Liver (tissue), 9 donors: ENCODE data around the gene SIK2. TPM values are rescaled to one million over a fixed set of nuclear protein-coding genes. Genes with fewer than 3 reads are reported as not detected.
A peak's percentile ranks its signal among the peaks of the same experiment; 100 is the strongest.

Experiments
- DNase-seq: peaks from one replicate; pipeline ENCODE4 v3.0.0-alpha.2; 2017; ENCODE audit warnings: low spot score
- H3K27ac ChIP-seq, 2 donors: one replicate each; pipeline ENCODE4 v1.7.0; 2013; ENCODE audit warnings: inconsistent platforms in 2 of 2, low read length in 2 of 2, control low read depth in 1 of 2, low read depth in 1 of 2, mild to moderate bottlenecking in 1 of 2
- H3K27me3 ChIP-seq, 4 donors: one replicate each; pipeline versions ENCODE4 v1.6.1 to v1.7.0; 2013; ENCODE audit warnings: low read length in 3 of 4, inconsistent platforms in 1 of 4, mild to moderate bottlenecking in 1 of 4, moderate library complexity in 1 of 4; ENCODE audit not compliant: control insufficient read depth in 4 of 4, insufficient read depth in 4 of 4
- H3K36me3 ChIP-seq, 4 donors: one replicate each; pipeline versions ENCODE4 v1.6.1 to v1.7.0; 2013; ENCODE audit warnings: low read length in 3 of 4, mild to moderate bottlenecking in 3 of 4, low read depth in 1 of 4, moderate library complexity in 1 of 4; ENCODE audit not compliant: control insufficient read depth in 4 of 4, insufficient read depth in 3 of 4
- H3K4me1 ChIP-seq, 4 donors: one replicate each; pipeline versions ENCODE4 v1.6.1 to v1.7.0; 2013; ENCODE audit warnings: low read length in 3 of 4, mild to moderate bottlenecking in 3 of 4, moderate library complexity in 1 of 4; ENCODE audit not compliant: control insufficient read depth in 4 of 4, insufficient read depth in 4 of 4
- H3K4me3 ChIP-seq, 3 donors: one replicate each; pipeline versions ENCODE4 v1.6.1 to v1.7.0; 2013; ENCODE audit warnings: low read length in 3 of 3, control low read depth in 1 of 3, low read depth in 1 of 3, mild to moderate bottlenecking in 1 of 3
- H3K9ac ChIP-seq, 2 donors: one replicate each; pipeline ENCODE4 v1.7.0; 2013; ENCODE audit warnings: low read length in 2 of 2, mild to moderate bottlenecking in 2 of 2, moderate library complexity in 2 of 2, control low read depth in 1 of 2, low read depth in 1 of 2
- H3K9me3 ChIP-seq, 4 donors: one replicate each; pipeline versions ENCODE4 v1.6.1 to v1.7.0; 2013; ENCODE audit warnings: low read length in 3 of 4; ENCODE audit not compliant: control insufficient read depth in 4 of 4
- CTCF ChIP-seq: fragments of 150-350 bp; IDR thresholded peaks from 2 replicates; pipeline ENCODE4 v1.5.1; 2017; ENCODE audit warnings: improper control_type of control experiment, low read depth, low read length; ENCODE audit not compliant: missing input control
- EGR1 ChIP-seq, 2 donors: IDR thresholded peaks; 2 replicates each; pipeline ENCODE4 v1.6.1; 2016 to 2018; ENCODE audit warnings: antibody characterized with exemption in 2 of 2, low read depth in 2 of 2
- FOXA1 ChIP-seq: IDR thresholded peaks from 2 replicates; pipeline ENCODE4 v1.6.1; 2016; ENCODE audit warnings: antibody characterized with exemption
- FOXA2 ChIP-seq: IDR thresholded peaks from 2 replicates; pipeline ENCODE4 v1.6.1; 2016; ENCODE audit warnings: antibody characterized with exemption
- GABPA ChIP-seq, 2 donors: IDR thresholded peaks in 1 of 2; conservative IDR thresholded peaks in 1 of 2; 2 replicates each; pipeline ENCODE4 v1.6.1; 2016; ENCODE audit warnings: antibody characterized with exemption in 2 of 2, mild to moderate bottlenecking in 1 of 2, moderate library complexity in 1 of 2
- HNF4A ChIP-seq, 2 donors: conservative IDR thresholded peaks; 2 replicates each; pipeline ENCODE4 v1.6.1; 2016; ENCODE audit warnings: antibody characterized with exemption in 2 of 2, mild to moderate bottlenecking in 2 of 2
- HNF4G ChIP-seq: IDR thresholded peaks from 2 replicates; pipeline ENCODE4 v1.6.1; 2016; ENCODE audit warnings: antibody characterized with exemption
- JUND ChIP-seq, 2 donors: IDR thresholded peaks; 2 replicates each; pipeline ENCODE4 v1.6.1; 2016; ENCODE audit warnings: antibody characterized with exemption in 2 of 2
- MAX ChIP-seq: IDR thresholded peaks from 2 replicates; pipeline ENCODE4 v1.6.1; 2016; ENCODE audit warnings: antibody characterized with exemption
- NR2F2 ChIP-seq: IDR thresholded peaks from 2 replicates; pipeline ENCODE4 v1.6.1; 2016; ENCODE audit warnings: antibody characterized with exemption
- RAD21 ChIP-seq, 2 donors: IDR thresholded peaks; 2 replicates each; pipeline ENCODE4 v1.6.1; 2016; ENCODE audit warnings: antibody characterized with exemption in 2 of 2, mild to moderate bottlenecking in 2 of 2
- REST ChIP-seq: IDR thresholded peaks from 2 replicates; pipeline ENCODE4 v1.6.1; 2016; ENCODE audit warnings: antibody characterized with exemption, mild to moderate bottlenecking
- RXRA ChIP-seq, 2 donors: IDR thresholded peaks; 2 replicates each; pipeline ENCODE4 v1.6.1; 2017 to 2018; ENCODE audit warnings: antibody characterized with exemption in 2 of 2, mild to moderate bottlenecking in 1 of 2
- TAF1 ChIP-seq: conservative IDR thresholded peaks from 2 replicates; pipeline ENCODE4 v1.6.1; 2016; ENCODE audit warnings: antibody characterized with exemption, mild to moderate bottlenecking
- YY1 ChIP-seq: IDR thresholded peaks from 2 replicates; pipeline ENCODE4 v1.6.1; 2016; ENCODE audit warnings: antibody characterized with exemption, mild to moderate bottlenecking
- ZBTB33 ChIP-seq: IDR thresholded peaks from 2 replicates; pipeline ENCODE4 v1.6.1; 2016; ENCODE audit warnings: antibody characterized with exemption
- WGBS: extraction: QIAGEN DNeasy Blood & Tissue Kit; methylation state at CpG from one replicate; pipeline ENCODE4 v1.1.7; 2013; 5-methylcytosine and 5-hydroxymethylcytosine counted together
- polyA plus RNA-seq, 2 donors: library from polyadenylated mRNA; stranded (reverse) in 1 of 2; unstranded in 1 of 2; fragments of 200-250 nt in 1 of 2; fragments of >200 nt in 1 of 2; fragmentation: Nextera tagmentation in 1 of 2; extraction: Ambion mirVana in 1 of 2; gene quantifications; one replicate each; pipeline versions ENCODE4 v1.2.1 to v1.2.3, GENCODE V29; 2013 to 2015
- total RNA-seq, 2 donors: library from RNA; depleted of rRNA; stranded (reverse); fragments of >200 nt; gene quantifications; one replicate each; pipeline ENCODE4 v1.2.3, GENCODE V29; 2014
- donor health status: healthy.
- donor health status: healthy.
- donor health status: healthy.
- donor health status: healthy.
- donor health status: healthy.

The SIK2 gene
- total and polyA plus RNA-seq, 4 donors = 6.5 to 15.0 (median 9.3) TPM

GRCh38 chr11:111606986-111607385, 4.7 kb downstream of the SIK2 start (continued):
- TF ChIP-seq RXRA (IDR thresholded peaks at IDR 0.05) (no peak), GABPA (IDR thresholded peaks at IDR 0.05 in 1 of 2, conservative IDR thresholded peaks at IDR 0.05 in 1 of 2) (no peak)

- 57% methylated on average over 3 of the region's 3 CpGs for WGBS
- no peak for DNase-seq
- Histone ChIP-seq H3K27ac (peak overlapping the region; percentile 7 to 28), H3K9ac (peak overlapping the region in 1 of 2 donors; percentile 79), H3K4me1 (peaks cover 1 to 37% (median 29%) of the 10 kb centered on the region in 4 donors), H3K27me3 (no peaks in the 10 kb centered on the region), H3K9me3 (no peaks in the 10 kb centered on the region), H3K36me3 (no peaks in the 10 kb centered on the region), H3K4me3 (no peak overlapping the region)
- TF ChIP-seq REST = no peak
- TF ChIP-seq ZBTB33 = peak; percentile 55
- peak in 1 of 2 donors; percentile 77 for TF ChIP-seq RXRA (IDR thresholded peaks at IDR 0.05)
- TF ChIP-seq CTCF = no peak
- TF ChIP-seq GABPA (IDR thresholded peaks at IDR 0.05 in 1 of 2, conservative IDR thresholded peaks at IDR 0.05 in 1 of 2) = no peak
- TF ChIP-seq JUND (IDR thresholded peaks at IDR 0.05) = peak in 1 of 2 donors; percentile 28
- TF ChIP-seq YY1 = peak; percentile 48
- TF ChIP-seq NR2F2 = no peak
- peak in 1 of 2 donors; percentile 27 for TF ChIP-seq RAD21 (IDR thresholded peaks at IDR 0.05)
- peak; percentile 26 to 60 for TF ChIP-seq HNF4A (conservative IDR thresholded peaks at IDR 0.05)
- TF ChIP-seq MAX = peak; percentile 11
These were observed 5.5 kb downstream of the SIK2 start for GRCh38 chr11:111607751-111608150.

GRCh38 chr11:111612224-111612623, 10.0 kb downstream of the SIK2 start:
- H3K4me3 ChIP-seq = no peak overlapping the region
- peak overlapping the region in 1 of 2 donors; percentile 12 for H3K27ac ChIP-seq
- DNase-seq = no peak
- TF ChIP-seq EGR1 (IDR thresholded peaks at IDR 0.05; ENCODE audit: low read depth in 2 of 2) (no peak), HNF4G (no peak), MAX (no peak), FOXA1 (no peak), NR2F2 (no peak), FOXA2 (no peak), TAF1 (no peak), GABPA (IDR thresholded peaks at IDR 0.05 in 1 of 2, conservative IDR thresholded peaks at IDR 0.05 in 1 of 2) (no peak), JUND (IDR thresholded peaks at IDR 0.05) (no peak)
- H3K4me1 ChIP-seq = peaks cover 0 to 22% (median 14%) of the 10 kb centered on the region in 4 donors
- H3K36me3 ChIP-seq = peaks cover 1 to 11% (median 3%) of the 10 kb centered on the region in 4 donors
- no peaks in the 10 kb centered on the region for H3K9me3 ChIP-seq
- no peaks in the 10 kb centered on the region for H3K27me3 ChIP-seq
- no peak overlapping the region for H3K9ac ChIP-seq
- 87% methylated on average over 1 of the region's 1 CpG for WGBS
